GM23338 (cell line): Measurements from ENCODE around the gene WIPI1.

Source experiments
- EZH2 ChIP-seq: fragments of 200-600 bp; sonication (generic); IDR thresholded peaks from one replicate; pipeline ENCODE4 v1.8.0; 2017; ENCODE audit warnings: antibody characterized with exemption, mild to moderate bottlenecking, low read depth; ENCODE audit not compliant: unreplicated experiment
- JUNB ChIP-seq: IDR thresholded peaks from one replicate; pipeline ENCODE4 v1.6.1; 2016; ENCODE audit warnings: antibody characterized with exemption; ENCODE audit not compliant: unreplicated experiment
- POLR2AphosphoS5 ChIP-seq: IDR thresholded peaks from 2 replicates; pipeline ENCODE4 v1.6.1; 2016; ENCODE audit warnings: antibody characterized with exemption, low read depth
- TF ChIP-seq, protein P1 (sequence below), 2 experiments: fragments of 200-600 bp in 1 of 2; sonication (generic) in 1 of 2; conservative IDR thresholded peaks; 2 replicates each; pipeline versions ENCODE4 v1.5.1 to v1.6.1; 2016 to 2017; ENCODE audit warnings: antibody characterized with exemption in 2 of 2, low read depth in 2 of 2, mild to moderate bottlenecking in 2 of 2, moderate library complexity in 1 of 2

DNA sequence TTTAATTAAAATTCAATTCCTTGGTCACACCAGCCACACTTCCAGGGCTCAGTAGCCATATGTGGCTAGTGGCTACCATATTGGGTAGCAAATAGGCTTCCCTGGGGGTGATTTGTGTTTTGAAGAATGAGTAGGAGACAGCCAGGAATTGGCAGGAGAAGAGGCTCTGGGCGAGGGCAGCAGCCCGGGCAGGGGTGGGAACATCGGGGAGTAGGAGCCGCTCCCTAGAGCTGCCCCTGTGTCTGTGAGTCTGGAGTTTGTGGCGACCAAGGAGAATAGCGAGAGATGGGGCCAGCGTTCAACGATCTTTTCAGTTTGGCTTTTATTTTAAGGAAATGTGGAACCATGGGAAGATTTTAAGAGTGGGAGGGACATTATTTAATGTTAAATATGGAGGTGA is 81.7 kb downstream of the WIPI1 start:
- TF ChIP-seq POLR2AphosphoS5: no peak
- TF ChIP-seq, protein P1, sequence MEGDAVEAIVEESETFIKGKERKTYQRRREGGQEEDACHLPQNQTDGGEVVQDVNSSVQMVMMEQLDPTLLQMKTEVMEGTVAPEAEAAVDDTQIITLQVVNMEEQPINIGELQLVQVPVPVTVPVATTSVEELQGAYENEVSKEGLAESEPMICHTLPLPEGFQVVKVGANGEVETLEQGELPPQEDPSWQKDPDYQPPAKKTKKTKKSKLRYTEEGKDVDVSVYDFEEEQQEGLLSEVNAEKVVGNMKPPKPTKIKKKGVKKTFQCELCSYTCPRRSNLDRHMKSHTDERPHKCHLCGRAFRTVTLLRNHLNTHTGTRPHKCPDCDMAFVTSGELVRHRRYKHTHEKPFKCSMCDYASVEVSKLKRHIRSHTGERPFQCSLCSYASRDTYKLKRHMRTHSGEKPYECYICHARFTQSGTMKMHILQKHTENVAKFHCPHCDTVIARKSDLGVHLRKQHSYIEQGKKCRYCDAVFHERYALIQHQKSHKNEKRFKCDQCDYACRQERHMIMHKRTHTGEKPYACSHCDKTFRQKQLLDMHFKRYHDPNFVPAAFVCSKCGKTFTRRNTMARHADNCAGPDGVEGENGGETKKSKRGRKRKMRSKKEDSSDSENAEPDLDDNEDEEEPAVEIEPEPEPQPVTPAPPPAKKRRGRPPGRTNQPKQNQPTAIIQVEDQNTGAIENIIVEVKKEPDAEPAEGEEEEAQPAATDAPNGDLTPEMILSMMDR (conservative IDR thresholded peaks at IDR 0.05; ENCODE audit: low read depth in 2 of 2): no peak
- no peak for TF ChIP-seq EZH2
- no peak for TF ChIP-seq JUNB
